LNCaP clone FGC (cell line): Measurements from ENCODE around the gene ZFP2.
"Not testable (repeated sequence)": the region's sequence is repeated elsewhere in the genome, so short reads cannot be mapped to it uniquely, and the experiment has no call there.

Source experiments
- DNase-seq: peaks from one replicate; pipeline ENCODE4 v3.0.0-alpha.2; 2011; ENCODE audit warnings: low read depth
- H3K4me3 ChIP-seq: 2 replicates; pipeline ENCODE4 v1.5.1; 2011; ENCODE audit warnings: mild to moderate bottlenecking, low read depth, low read length, control low read depth
- CTCF ChIP-seq: IDR thresholded peaks from 2 replicates; pipeline ENCODE4 v1.5.1; 2012; ENCODE audit warnings: mild to moderate bottlenecking; ENCODE audit not compliant: control insufficient read depth, insufficient read depth; ENCODE audit errors: extremely low read depth

ZFP2 gene

GRCh38 chr5:178866946-178867345 is 28.8 kb upstream of the ZFP2 start:
- no peak overlapping the region for H3K4me3 ChIP-seq
- no peak for DNase-seq
- no peak for TF ChIP-seq CTCF

GRCh38 chr5:178869577-178869976 is 26.1 kb upstream of the ZFP2 start:
- TF ChIP-seq CTCF, result no peak
- no peak for DNase-seq

GRCh38 chr5:178870411-178870810 is 25.3 kb upstream of the ZFP2 start:
- TF ChIP-seq CTCF, result no peak
- H3K4me3 ChIP-seq, result no peak overlapping the region
- no peak for DNase-seq

More at GRCh38 chr5:178869577-178869976, 26.1 kb upstream of the ZFP2 start:
- H3K4me3 ChIP-seq, result no peak overlapping the region

GRCh38 chr5:178872302-178872701 is 23.4 kb upstream of the ZFP2 start:
- no peak for DNase-seq
- no peak for TF ChIP-seq CTCF
- H3K4me3 ChIP-seq, result no peak overlapping the region

- H3K4me3 ChIP-seq, DNase-seq: not testable (repeated sequence)
Observed at GRCh38 chr5:178883115-178883694, 12.5 kb upstream of the ZFP2 start.

GRCh38 chr5:178883815-178884430 is 11.8 kb upstream of the ZFP2 start:
- no peak for DNase-seq
- TF ChIP-seq CTCF, result no peak
- no peak overlapping the region for H3K4me3 ChIP-seq

GRCh38 chr5:178899289-178899688 is 3.6 kb downstream of the ZFP2 start:
- H3K4me3 ChIP-seq, result no peak overlapping the region
- no peak for DNase-seq
- TF ChIP-seq CTCF, result no peak

GRCh38 chr5:178902849-178903248 is 7.1 kb downstream of the ZFP2 start:
- DNase-seq, result no peak
- TF ChIP-seq CTCF, result no peak
- no peak overlapping the region for H3K4me3 ChIP-seq
